Posterior vena cava (tissue), 2 donors: ENCODE results near the gene LSM4. TPM values are rescaled to one million over a fixed set of nuclear protein-coding genes. Genes with fewer than 3 reads are reported as not detected.

Experiments used
- DNase-seq: peaks from one replicate; pipeline ENCODE4 v3.0.0-alpha.2; 2020; ENCODE audit warnings: low spot score
- intact Hi-C, 2 donors: fragments of 100-400 bp; cut with DNase I; formaldehyde crosslinking; loops; one replicate each; pipeline versions ENCODE4 v1.14.1 to v1.14.2; 2022 to 2023
- total RNA-seq, 2 donors: library from RNA; stranded (reverse); fragmentation: NEBNext Ultra II Directional; extraction: Animal tissue kit (Norgen Biotek cat#: 25700); gene quantifications; one replicate each; pipeline ENCODE4 v1.2.1, GENCODE V29; 2021
- donor health status: DM: yes; HTN: yes; CAD: no.
- donor health status: DM: yes; HTN: yes; CAD: no.

LSM4 gene
- total RNA-seq, 2 donors from 2014 or later: 44.4 to 46.9 TPM

GRCh38 chr19:18320865-18321733 is 1.8 kb downstream of the LSM4 start:
- intact Hi-C loops: loop anchor here (5.0 kb wide), 2 partner anchors 34 to 39 kb away; partner anchors contain the start of gene JUND (in 1 of the 2)
- DNase-seq: no peak

DNA sequence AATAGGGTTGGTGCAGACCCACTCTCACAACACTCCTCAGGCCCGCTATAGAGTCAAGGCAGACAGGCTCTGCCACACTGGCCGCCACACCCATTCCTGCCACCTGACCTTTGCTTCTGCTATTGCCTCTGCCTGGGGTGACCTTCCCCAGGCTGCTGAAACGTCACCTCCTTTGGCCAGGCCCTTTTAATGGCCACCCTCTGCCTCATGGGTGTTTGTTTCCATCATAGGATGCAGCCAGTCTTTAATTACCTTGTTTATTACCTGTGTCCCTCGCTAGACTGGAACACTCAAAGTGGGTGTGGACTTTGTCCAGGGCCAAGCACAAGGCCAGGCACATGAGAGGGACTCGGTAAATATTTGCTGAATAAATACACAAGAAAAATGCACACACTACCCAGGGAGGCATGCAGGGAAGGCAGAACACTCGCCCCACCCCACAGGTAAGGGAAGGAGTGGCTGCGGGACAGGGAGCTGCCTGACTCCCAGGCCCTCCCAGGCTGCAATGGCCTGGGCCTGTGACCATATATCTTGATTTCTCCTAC is 3.2 kb downstream of the LSM4 start:
- intact Hi-C loops: loop anchor here (5.0 kb wide), 2 partner anchors 32 to 37 kb away; partner anchors contain the start of gene JUND (in 1 of the 2)
- DNase-seq: no peak

- intact Hi-C loops: no loop called here
- no peak for DNase-seq
Measured at GRCh38 chr19:18317961-18318800, 4.7 kb downstream of the LSM4 start.

DNA sequence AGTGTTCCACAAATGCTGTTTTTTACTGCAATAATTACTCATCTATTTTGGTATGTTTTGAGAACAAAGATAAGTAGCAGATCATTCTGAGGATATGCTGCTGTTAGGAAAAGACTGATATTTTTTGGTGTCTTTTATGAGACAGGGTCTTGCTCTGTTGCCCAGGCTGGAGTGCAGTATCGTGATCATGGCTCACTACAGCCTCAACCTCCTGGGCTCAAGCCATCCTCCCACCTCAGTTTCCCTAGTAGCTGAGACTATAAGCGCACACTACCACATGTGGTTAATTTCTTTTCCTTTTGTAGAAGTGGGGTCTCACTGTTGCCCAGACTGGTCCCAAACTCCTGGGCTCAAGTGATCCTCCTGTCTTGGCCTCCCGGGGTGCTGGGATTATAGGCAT is 9.5 kb downstream of the LSM4 start:
- DNase-seq: no peak
- intact Hi-C loops: no loop called here

GRCh38 chr19:18312092-18312534 is 10.8 kb downstream of the LSM4 start:
- no peak for DNase-seq
- intact Hi-C loops: no loop called here

DNA sequence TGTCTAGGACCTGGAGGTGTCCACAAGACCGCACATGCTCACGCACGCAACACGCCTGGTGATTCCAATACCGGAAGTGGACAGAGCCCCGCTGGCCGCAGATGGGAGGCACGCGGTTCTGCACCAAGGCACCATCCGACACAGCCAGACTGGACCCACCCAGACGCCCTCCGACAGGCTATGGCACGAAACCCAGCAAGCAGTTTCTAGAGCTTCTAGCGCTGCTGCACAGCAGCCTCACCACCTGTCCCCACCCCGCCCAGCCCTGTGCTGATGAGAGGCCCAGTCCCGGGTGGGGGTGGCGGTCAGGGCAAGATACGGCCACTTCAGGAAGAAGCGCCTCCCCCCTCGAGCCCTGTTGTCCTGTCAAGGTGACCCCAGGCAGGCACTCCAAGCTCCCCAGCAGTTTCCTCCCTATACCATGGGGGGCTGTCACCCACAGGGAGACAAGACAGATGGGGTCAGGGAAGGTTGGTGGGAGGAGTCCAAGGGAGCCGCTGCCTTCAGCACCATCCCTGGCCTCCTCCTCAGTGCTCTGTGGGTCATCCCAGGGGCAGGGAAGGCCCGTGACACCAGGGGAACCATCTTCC is 11.3 kb downstream of the LSM4 start:
- DNase-seq: no peak
- intact Hi-C loops: no loop called here

DNA sequence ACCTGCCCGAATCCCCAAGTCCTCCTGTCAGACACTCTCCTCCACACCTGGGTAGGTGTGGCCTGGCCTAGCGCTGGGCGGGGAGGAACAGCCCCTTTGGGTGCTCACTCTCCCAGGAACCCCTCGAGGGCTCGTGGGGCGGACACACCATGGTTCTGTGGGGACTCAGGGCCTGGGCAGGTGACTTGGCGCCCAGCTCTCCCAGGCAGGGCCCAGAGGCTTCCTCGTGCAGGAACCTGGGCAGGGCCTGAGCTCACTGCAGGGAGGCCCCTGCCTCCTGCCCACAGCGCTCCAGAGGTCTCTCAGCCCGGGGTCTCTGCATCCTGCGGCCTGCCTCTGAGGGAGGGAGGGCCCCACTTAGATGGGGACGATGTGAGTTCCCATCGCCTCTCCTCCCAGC is 11.9 kb downstream of the LSM4 start:
- DNase-seq: no peak
- intact Hi-C loops: no loop called here

DNA sequence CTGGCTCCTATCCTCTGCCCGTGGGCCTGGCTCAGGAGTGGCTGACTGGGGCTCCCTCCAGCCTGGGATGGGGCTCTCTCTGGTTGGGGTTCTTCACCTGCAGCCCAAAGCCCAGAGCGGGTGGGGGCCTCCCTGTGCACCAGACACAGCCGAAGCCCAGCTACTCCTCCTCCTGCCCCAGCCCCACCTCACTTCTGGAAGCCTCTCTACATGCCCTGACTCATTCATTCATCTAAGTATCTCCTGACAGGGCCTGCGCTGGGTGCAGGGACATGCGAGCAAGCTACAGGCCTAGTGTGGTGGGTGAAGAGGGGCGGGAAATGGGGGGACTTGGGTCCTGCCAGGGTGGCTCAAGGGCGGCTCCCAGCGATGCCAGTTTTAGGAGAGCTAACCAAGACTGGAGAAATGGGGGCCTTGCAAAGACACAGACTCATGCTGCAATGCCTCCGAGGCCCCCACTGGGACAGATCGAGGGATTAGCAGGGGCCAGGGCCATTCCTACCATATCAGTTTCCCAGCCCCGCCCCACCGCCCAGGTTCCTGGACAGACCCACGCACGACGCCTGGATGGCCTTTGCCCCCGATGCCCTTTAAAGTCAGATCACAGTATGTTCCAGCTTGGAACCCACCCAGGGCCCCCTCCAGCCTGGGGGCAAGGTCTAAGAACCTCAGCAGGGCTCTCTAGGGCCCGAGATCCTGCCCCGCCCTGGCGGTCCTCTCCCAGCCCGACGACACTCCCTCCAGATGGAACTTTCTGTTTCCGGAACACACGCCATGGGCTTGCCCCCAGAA is 12.6 kb downstream of the LSM4 start:
- DNase-seq: no peak
- intact Hi-C loops: no loop called here

DNA sequence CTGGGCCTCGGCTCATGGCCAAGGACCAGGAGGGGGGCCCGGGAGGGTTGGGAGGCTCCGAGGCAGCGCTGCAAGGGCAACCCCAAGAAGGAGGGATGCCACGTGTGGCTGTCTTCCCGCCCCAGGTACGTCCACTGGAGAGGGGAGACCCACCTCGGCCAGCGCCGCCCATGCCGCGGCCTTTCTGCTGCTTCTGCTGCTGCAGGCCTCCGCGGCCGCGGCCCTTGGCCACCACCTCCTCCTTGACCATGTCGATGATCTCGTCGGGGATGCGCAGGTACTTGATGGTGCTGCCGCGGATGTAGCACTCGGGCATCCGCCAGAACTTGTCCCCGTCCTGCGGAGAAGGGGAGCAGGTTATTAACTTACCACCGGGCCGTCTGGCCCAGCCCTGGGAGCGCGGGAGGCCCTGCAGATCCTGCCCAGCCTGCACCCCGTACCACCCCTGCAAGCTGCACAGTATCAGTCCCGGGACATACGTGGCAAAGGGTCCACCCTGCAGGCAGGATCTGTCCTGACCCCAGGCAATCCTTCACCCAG is 13.3 kb downstream of the LSM4 start:
- DNase-seq: no peak
- intact Hi-C loops: no loop called here

DNA sequence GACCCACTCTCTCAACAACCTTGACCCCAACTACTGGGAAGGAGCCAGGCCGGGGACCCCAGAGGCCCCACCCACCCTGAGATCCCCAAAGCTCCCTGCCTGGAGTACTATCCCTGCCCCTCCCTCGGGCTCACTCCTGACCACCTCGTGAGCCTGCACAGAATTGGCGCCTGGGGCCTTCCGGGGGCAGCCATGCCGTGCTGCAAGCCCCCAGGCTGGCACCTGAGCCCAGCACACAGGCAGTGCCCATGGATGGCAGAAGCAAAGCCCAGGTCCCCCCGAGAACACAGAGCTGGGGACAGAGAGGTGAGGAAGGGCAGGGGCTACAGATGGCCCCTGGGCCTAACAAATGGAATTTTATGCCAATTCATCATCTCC is 13.9 kb downstream of the LSM4 start:
- intact Hi-C loops: no loop called here
- no peak for DNase-seq

- no peak for DNase-seq
- intact Hi-C loops: no loop called here
Measured at GRCh38 chr19:18308051-18308947, 14.6 kb downstream of the LSM4 start.

DNA sequence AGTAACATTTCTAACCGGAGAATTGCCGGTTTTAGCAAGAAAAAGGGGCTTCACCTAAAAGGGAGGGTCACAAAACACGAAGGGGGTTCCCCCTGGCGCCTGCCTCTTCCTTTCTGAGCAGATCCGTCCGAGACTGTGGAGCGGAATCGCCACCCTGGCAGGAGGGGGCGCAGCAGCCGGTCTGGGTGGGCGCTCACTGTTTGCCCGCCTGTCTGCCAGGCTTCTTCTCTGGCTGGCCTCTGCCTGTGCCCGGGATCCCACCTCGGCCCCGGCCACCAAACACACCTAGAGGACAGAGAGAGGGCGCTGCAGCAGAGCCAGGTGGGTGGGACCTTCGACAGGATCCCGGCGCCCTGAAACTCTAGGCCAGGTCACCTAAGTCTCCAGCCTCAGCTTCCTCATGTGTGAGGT is 15.6 kb downstream of the LSM4 start:
- DNase-seq: no peak
- intact Hi-C loops: no loop called here

- no peak for DNase-seq
- intact Hi-C loops: no loop called here
Measured at GRCh38 chr19:18306888-18307260, 16.0 kb downstream of the LSM4 start.

- intact Hi-C loops: no loop called here
- DNase-seq: no peak
Measured at GRCh38 chr19:18306209-18306887, 16.5 kb downstream of the LSM4 start.

GRCh38 chr19:18304458-18305310 is 18.2 kb downstream of the LSM4 start:
- intact Hi-C loops: no loop called here
- peak; percentile 97 for DNase-seq

DNA sequence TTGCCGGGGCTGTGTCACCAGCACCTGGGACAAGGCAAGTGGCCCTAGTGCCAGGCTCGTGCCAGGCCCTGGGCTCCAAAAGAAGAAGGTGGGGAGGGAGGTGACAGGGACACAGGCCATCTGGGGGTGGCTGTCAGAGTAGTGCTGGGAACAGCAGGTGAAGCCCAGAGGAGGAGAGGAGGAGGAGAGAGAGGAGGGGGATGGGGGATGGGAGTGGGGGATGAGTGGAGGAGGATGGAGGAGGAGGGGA is 18.7 kb downstream of the LSM4 start:
- DNase-seq: no peak

DNA sequence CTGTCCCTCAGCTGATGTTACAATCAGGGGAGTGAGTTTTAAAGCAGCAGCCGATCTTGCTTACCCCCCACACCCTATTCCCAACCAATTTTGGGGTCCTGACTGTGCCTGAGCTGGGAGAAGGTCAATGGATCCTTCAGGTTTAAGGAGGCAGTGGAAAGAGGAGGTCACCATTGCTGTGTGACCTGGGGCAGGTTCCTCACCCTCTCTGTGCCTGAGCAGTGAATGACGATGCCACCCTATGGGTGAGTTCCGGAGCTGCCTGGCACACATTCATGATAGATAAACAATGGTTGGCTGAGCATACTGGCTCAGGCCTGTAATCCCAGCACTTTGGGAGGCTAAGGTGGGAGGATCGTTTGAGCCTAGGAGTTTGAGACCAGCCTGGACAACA is 21.2 kb downstream of the LSM4 start:
- intact Hi-C loops: no loop called here
- DNase-seq: no peak

More for the DNA sequence above, 18.7 kb downstream of the LSM4 start:
- intact Hi-C loops: no loop called here
